Measurements from ENCODE around the gene PLXNB3.

GRCh38 chrX:153738056-153738605 is 25.9 kb upstream of the PLXNB3 start:
- TF ChIP-seq EGR1 (IDR thresholded peaks at IDR 0.05; ENCODE audit: low read depth in 2 of 2) (no peak), RXRA (IDR thresholded peaks at IDR 0.05) (no peak), TAF1 (conservative IDR thresholded peaks at IDR 0.05) (no peak), NR2F2 (IDR thresholded peaks at IDR 0.05) (no peak), YY1 (IDR thresholded peaks at IDR 0.05) (no peak), ZBTB33 (IDR thresholded peaks at IDR 0.05) (no peak), RAD21 (IDR thresholded peaks at IDR 0.05) (no peak)
- TF ChIP-seq, protein P1, sequence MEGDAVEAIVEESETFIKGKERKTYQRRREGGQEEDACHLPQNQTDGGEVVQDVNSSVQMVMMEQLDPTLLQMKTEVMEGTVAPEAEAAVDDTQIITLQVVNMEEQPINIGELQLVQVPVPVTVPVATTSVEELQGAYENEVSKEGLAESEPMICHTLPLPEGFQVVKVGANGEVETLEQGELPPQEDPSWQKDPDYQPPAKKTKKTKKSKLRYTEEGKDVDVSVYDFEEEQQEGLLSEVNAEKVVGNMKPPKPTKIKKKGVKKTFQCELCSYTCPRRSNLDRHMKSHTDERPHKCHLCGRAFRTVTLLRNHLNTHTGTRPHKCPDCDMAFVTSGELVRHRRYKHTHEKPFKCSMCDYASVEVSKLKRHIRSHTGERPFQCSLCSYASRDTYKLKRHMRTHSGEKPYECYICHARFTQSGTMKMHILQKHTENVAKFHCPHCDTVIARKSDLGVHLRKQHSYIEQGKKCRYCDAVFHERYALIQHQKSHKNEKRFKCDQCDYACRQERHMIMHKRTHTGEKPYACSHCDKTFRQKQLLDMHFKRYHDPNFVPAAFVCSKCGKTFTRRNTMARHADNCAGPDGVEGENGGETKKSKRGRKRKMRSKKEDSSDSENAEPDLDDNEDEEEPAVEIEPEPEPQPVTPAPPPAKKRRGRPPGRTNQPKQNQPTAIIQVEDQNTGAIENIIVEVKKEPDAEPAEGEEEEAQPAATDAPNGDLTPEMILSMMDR (IDR thresholded peaks at IDR 0.05; ENCODE audit: low read depth, low read length, missing input control) = no peak
- TF ChIP-seq, protein P2, sequence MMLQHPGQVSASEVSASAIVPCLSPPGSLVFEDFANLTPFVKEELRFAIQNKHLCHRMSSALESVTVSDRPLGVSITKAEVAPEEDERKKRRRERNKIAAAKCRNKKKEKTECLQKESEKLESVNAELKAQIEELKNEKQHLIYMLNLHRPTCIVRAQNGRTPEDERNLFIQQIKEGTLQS (IDR thresholded peaks at IDR 0.05) = no peak
- TF ChIP-seq, protein P3, sequence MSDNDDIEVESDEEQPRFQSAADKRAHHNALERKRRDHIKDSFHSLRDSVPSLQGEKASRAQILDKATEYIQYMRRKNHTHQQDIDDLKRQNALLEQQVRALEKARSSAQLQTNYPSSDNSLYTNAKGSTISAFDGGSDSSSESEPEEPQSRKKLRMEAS (IDR thresholded peaks at IDR 0.05) = no peak
